Measurements from ENCODE around the gene MICALL1. TPM values are rescaled to one million over a fixed set of nuclear protein-coding genes. Genes with fewer than 3 reads are reported as not detected.

The MICALL1 gene
- total and polyA plus RNA-seq, 9 of the 15 experiments (the other 6 are each of a cell fraction or from before 2014, with no cell fraction given), result 0.32 to 21.5 (median 6.1) TPM

GRCh38 chr22:37870273-37870672 lies 35.8 kb upstream of the MICALL1 start:
- ATAC-seq, result no peak
- no TSS peak for BruUV-seq (replicated peaks)
- in situ Hi-C loops (cut with MboI), result no loop called here
- Histone ChIP-seq H3K27ac (ENCODE audit: extremely low read depth, low read depth, low read length) (no peak overlapping the region), H3K79me2 (ENCODE audit: control insufficient read depth, insufficient read depth, low read length) (peaks cover 7% of the 10 kb centered on the region; the same call in 1 of the 3 replicates), H4K20me1 (replicated peaks; ENCODE audit: control insufficient read depth, insufficient read depth, low read length) (no peaks in the 10 kb centered on the region), H3K36me3 (ENCODE audit: control insufficient read depth, insufficient read depth, low read length) (peaks cover 79% of the 10 kb centered on the region), H3K9ac (ENCODE audit: insufficient read depth in 1 of 2, low read depth in 2 of 2, low read length in 2 of 2) (no peak overlapping the region), H3K4me1 (replicated peaks in 1 of 2; ENCODE audit: control insufficient read depth in 2 of 2, insufficient read depth in 2 of 2, low read length in 2 of 2) (no peaks in the 10 kb centered on the region), H3K9me1 (ENCODE audit: control insufficient read depth, insufficient read depth, low read length) (no peaks in the 10 kb centered on the region), H3K4me2 (ENCODE audit: insufficient read depth, low read length) (no peak overlapping the region), H3K4me3 (no peak overlapping the region), H2AFZ (ENCODE audit: low read depth, low read length) (no peak overlapping the region), H3K27me3 (ENCODE audit: control insufficient read depth in 2 of 2, insufficient read depth in 2 of 2, low read length in 2 of 2) (no peaks in the 10 kb centered on the region), H3K9me3 (replicated peaks; ENCODE audit: control insufficient read depth, insufficient read depth, low read depth, low read length) (no peaks in the 10 kb centered on the region)
- FAIRE-seq, result no peak
- POLR2A ChIA-PET, result no interaction called here
- TF ChIP-seq ZNF311 (CRISPR knock-in tag; IDR thresholded peaks at IDR 0.05) (no peak), ARHGAP35 (IDR thresholded peaks at IDR 0.05; ENCODE audit: partially characterized antibody) (no peak), CBFB (CRISPR knock-in tag; IDR thresholded peaks at IDR 0.05) (no peak), ZNF224 (CRISPR knock-in tag; IDR thresholded peaks at IDR 0.05) (no peak), PCBP1 (IDR thresholded peaks at IDR 0.05; ENCODE audit: low read depth, low read length, poor library complexity, severe bottlenecking) (no peak)
- intact Hi-C loops (cut with micrococcal nuclease), result no loop called here
- CTCF ChIA-PET (ENCODE audit: low intra/inter-chr PET ratio), result no interaction called here
- no peak for DNase-seq (ENCODE audit: extremely low read depth in 1 of 4, low spot score in 3 of 4)
- WGBS (ENCODE audit: insufficient coverage, low coverage, missing lambda C conversion rate), result 79% methylated on average over 7 of the region's 7 CpGs

- H3K79me2 ChIP-seq (ENCODE audit: control insufficient read depth, insufficient read depth, low read length), result peaks cover 21% of the 10 kb centered on the region
- no peak for ATAC-seq
- H4K20me1 ChIP-seq (replicated peaks; ENCODE audit: control insufficient read depth, insufficient read depth, low read length), result no peaks in the 10 kb centered on the region
- peaks cover 84% of the 10 kb centered on the region for H3K36me3 ChIP-seq (ENCODE audit: control insufficient read depth, insufficient read depth, low read length)
- ChIA-PET CTCF (ENCODE audit: low intra/inter-chr PET ratio) (no interaction called here), POLR2A (interaction anchor here (1.0 kb wide), 1 partner anchor 12 kb away, joined by 5 read pairs; no protein-coding TSS in a partner anchor)
- FAIRE-seq, result no peak
- no peak overlapping the region for H3K9ac ChIP-seq (ENCODE audit: insufficient read depth in 1 of 2, low read depth in 2 of 2, low read length in 2 of 2)
- no peaks in the 10 kb centered on the region for H3K27me3 ChIP-seq (ENCODE audit: control insufficient read depth in 2 of 2, insufficient read depth in 2 of 2, low read length in 2 of 2)
- H3K9me1 ChIP-seq (ENCODE audit: control insufficient read depth, insufficient read depth, low read length), result no peaks in the 10 kb centered on the region
- H3K4me2 ChIP-seq (ENCODE audit: insufficient read depth, low read length), result no peak overlapping the region
- no peak for DNase-seq (ENCODE audit: extremely low read depth in 1 of 4, low spot score in 3 of 4)
- TF ChIP-seq HNRNPH1 (optimal IDR thresholded peaks at IDR 0.05; ENCODE audit: low read depth, low read length) (no peak), CCNT2 (IDR thresholded peaks at IDR 0.05; ENCODE audit: borderline replicate concordance, extremely low read depth, insufficient read length, low read depth, low read length) (no peak), SLC30A9 (CRISPR knock-in tag; IDR thresholded peaks at IDR 0.05) (no peak), TAF7 (tag; IDR thresholded peaks at IDR 0.05) (no peak), CREB3L1 (IDR thresholded peaks at IDR 0.05; ENCODE audit: borderline replicate concordance, low read depth) (no peak)
- no peak overlapping the region for H3K4me3 ChIP-seq
- H3K4me1 ChIP-seq (replicated peaks in 1 of 2; ENCODE audit: control insufficient read depth in 2 of 2, insufficient read depth in 2 of 2, low read length in 2 of 2), result no peaks in the 10 kb centered on the region
- no peak overlapping the region for H3K27ac ChIP-seq (ENCODE audit: extremely low read depth, low read depth, low read length)
- H3K9me3 ChIP-seq (replicated peaks; ENCODE audit: control insufficient read depth, insufficient read depth, low read depth, low read length), result no peaks in the 10 kb centered on the region
- BruUV-seq (replicated peaks), result no TSS peak
- intact Hi-C loops (cut with micrococcal nuclease), result no loop called here
- in situ Hi-C loops (cut with MboI), result no loop called here
- 83% methylated on average over 5 of the region's 6 CpGs for WGBS (ENCODE audit: insufficient coverage, low coverage, missing lambda C conversion rate)
- no peak overlapping the region for H2AFZ ChIP-seq (ENCODE audit: low read depth, low read length)
Measured at GRCh38 chr22:37880668-37881440, 25.2 kb upstream of the MICALL1 start.

Data from K562 (cell line).